Nucleus accumbens (tissue), 56 donors: Measurements from ENCODE around the gene CBX4.

Experiments
- DNase-seq, 56 donors: peaks; one replicate each; lab custom pipeline; 2025; lab: John Stamatoyannopoulos, UW

The CBX4 gene

GRCh38 chr17:79842656-79843473 is 3.6 kb upstream of the CBX4 start:
- peak in 1 of 56 donors; percentile 17 for DNase-seq

GRCh38 chr17:79842136-79842655 is 3.0 kb upstream of the CBX4 start:
- no peak for DNase-seq

- DNase-seq: no peak
Observed at GRCh38 chr17:79841369-79842135, 2.3 kb upstream of the CBX4 start.

- no peak for DNase-seq
Observed at GRCh38 chr17:79840989-79841286, 1.7 kb upstream of the CBX4 start.

GRCh38 chr17:79840269-79840988 is 1.2 kb upstream of the CBX4 start:
- DNase-seq: peak in 12 of 56 donors; percentile 18 to 45 (median 26)

GRCh38 chr17:79838522-79839274 is 542 bp downstream of the CBX4 start:
- DNase-seq: peak in 51 of 56 donors; percentile 23 to 78 (median 63)

- DNase-seq: peak in 12 of 56 donors; percentile 28 to 69 (median 53)
Observed at GRCh38 chr17:79837888-79838521, 1.2 kb downstream of the CBX4 start.

GRCh38 chr17:79836972-79837887 is 2.0 kb downstream of the CBX4 start:
- peak in 14 of 56 donors; percentile 8 to 71 (median 28) for DNase-seq

- DNase-seq: no peak
Observed at GRCh38 chr17:79836510-79836971, 2.7 kb downstream of the CBX4 start.

GRCh38 chr17:79835953-79836509 is 3.2 kb downstream of the CBX4 start:
- no peak for DNase-seq

GRCh38 chr17:79835470-79835899 is 3.8 kb downstream of the CBX4 start:
- no peak for DNase-seq

GRCh38 chr17:79834565-79835469 is 4.4 kb downstream of the CBX4 start:
- peak in 1 of 56 donors; percentile 30 for DNase-seq

GRCh38 chr17:79833744-79834564 is 5.3 kb downstream of the CBX4 start:
- no peak for DNase-seq

- no peak for DNase-seq
Observed at GRCh38 chr17:79833110-79833450, 6.2 kb downstream of the CBX4 start.

GRCh38 chr17:79832218-79833109 is 6.8 kb downstream of the CBX4 start:
- peak in 2 of 56 donors; percentile 42 to 47 for DNase-seq
